ENCODE results near the gene RAB43.
"Not testable (repeated sequence)": the region's sequence is repeated elsewhere in the genome, so short reads cannot be mapped to it uniquely, and the experiment has no call there.

- not testable (repeated sequence) for TF ChIP-seq ZNF645 (tag by site-specific recombination; IDR thresholded peaks at IDR 0.05); ZNF426 (tag by site-specific recombination; IDR thresholded peaks at IDR 0.05); ZBTB21 (tag by site-specific recombination; IDR thresholded peaks at IDR 0.05); ZNF133 (tag by site-specific recombination; IDR thresholded peaks at IDR 0.05); PBX3 (CRISPR knock-in tag; IDR thresholded peaks at IDR 0.05); PRDM6 (tag by site-specific recombination; IDR thresholded peaks at IDR 0.05); ZFHX2 (tag by site-specific recombination; conservative IDR thresholded peaks at IDR 0.05)
Observed at GRCh38 chr3:129136275-129136674, 14.7 kb upstream of the RAB43 start.
